GM19324 (cell line): ENCODE results near the gene EMP1.

ENCODE experiments used
- ATAC-seq: cut with Tn5 transposase; IDR thresholded peaks from one replicate; pipeline ENCODE4 v1.9.1; 2021; ENCODE audit warnings: mild to moderate bottlenecking, moderate library complexity; ENCODE audit not compliant: unreplicated experiment, low FRiP score

The EMP1 gene

GRCh38 chr12:13171921-13172859, 24.3 kb upstream of the EMP1 start:
- no peak for ATAC-seq

DNA sequence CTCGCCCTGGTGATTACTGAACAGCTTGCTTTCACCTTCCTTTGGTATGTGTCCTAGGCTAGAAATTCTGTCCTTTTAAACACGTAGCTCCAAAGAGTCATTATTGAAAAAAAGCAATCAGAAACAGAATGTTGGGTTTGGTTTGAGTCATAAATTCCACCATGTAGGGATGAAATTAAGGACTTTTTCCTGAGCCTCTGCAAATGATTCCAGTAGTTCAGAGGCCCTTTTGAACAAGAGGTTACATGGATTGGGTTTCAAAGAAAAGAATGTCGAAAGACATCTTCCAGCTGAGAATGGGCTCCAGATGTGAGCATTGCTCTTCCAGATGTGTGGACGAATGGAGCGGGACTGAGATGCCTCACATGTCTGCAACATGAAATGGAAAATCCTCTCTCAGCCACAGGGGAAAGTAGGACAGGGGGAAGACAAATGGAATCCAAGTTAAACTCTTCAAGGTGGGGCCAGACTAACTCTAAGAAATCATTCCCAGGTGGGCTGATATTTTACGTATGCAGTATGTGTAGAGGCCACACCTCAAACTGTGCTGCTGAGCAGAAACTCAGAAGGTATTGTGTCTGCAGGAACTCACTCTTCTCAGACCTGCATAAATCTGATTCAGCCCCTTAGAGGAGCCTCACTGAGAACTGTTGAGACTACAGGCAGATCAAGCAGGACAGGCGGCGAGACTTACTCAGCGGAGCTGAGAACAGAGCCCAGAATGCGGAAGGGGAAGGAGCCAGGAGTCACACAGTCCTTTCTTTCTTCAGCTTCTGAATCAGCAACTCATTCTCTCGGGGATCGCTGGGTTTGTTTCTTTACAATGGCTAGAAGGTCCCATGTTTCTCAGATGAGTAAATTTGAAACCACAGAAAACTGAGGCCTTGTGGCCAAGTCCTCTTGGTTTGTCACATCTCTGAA, 23.3 kb upstream of the EMP1 start:
- peak; percentile 76 for ATAC-seq

- no peak for ATAC-seq
Observed at GRCh38 chr12:13175499-13175898, 21.0 kb upstream of the EMP1 start.

GRCh38 chr12:13176256-13176655, 20.3 kb upstream of the EMP1 start:
- no peak for ATAC-seq

- ATAC-seq = no peak
Observed at GRCh38 chr12:13177373-13177772, 19.2 kb upstream of the EMP1 start.

- ATAC-seq = no peak
Observed at GRCh38 chr12:13177906-13178305, 18.6 kb upstream of the EMP1 start.

- ATAC-seq = no peak
Observed at GRCh38 chr12:13178568-13179210, 17.8 kb upstream of the EMP1 start.

DNA sequence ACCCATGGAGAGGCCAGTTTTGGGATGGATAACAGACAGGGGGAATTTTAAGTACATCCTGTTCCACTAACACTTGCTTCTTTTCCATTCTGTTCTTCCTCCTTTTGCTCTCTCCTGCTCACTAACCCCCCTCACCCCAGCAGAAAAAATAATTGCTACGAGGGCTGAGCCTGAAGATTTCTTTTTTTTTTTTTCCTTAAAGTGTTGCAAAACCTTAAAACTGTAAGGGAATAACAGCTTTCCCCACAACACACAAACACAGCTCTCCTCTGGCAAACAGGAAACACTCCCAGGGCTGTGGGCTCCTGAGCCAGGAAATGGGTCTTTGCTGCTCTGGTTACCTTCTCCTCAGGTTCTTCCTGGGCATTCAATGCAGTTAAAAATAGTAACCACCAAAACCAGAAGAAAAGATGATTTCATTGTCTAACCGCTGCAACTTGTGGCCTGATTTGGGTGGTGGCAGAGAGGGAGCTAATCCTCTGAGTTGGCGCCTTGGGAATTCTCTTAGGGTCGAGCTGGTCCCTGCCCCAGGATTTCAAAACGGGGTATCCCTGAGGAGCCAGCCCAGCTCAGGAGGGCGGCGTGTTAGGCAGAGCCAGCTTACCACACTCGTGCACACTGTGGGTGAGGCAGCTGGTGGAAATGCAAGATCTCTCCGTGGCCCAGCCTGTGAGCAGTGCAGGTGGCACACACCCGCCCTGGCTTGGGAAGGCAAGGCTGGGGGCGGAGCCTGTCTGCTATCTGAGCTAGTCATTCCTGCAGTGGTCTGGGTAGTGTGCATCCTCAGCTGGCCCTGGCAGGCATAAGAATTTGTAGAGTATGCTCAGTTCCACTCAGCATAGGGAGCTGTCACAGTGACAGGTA, 17.1 kb upstream of the EMP1 start:
- ATAC-seq = no peak

DNA sequence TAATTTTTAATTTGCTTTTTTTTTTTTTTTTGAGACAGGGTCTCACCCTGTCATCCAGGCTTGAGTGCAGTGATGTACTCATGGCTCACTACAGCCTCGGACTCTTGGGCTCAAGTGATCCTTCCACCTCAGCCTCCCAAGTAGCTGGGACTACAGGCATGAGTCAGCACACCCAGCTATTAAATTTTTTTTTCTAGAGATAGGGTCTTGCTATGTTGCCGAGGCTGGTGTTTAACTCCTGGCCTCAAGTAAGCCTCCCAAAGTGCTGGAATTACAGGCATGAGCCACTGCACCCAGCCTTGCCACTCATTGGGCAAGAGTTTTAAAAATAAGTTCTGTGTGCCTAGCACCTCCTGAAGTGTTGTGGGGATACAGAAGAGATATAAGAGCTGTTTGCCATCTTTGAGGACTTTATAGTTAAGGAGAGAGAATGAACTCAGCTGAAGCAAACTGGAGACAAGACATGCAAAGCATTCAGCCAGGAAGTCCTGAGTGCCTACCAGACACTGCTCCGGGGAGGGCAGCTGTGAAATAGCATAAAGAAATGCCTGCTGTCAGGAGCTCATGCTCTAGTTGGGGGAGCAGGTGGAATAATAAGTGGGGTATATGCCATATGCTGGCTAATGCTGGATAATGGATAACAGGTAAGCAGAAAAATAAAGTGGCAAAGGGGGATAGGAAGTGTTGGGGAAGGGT, 15.0 kb upstream of the EMP1 start:
- no peak for ATAC-seq

GRCh38 chr12:13182881-13183280, 13.6 kb upstream of the EMP1 start:
- ATAC-seq = no peak

- no peak for ATAC-seq
Observed at GRCh38 chr12:13183620-13184019, 12.9 kb upstream of the EMP1 start.

GRCh38 chr12:13186302-13186701, 10.2 kb upstream of the EMP1 start:
- ATAC-seq = no peak

DNA sequence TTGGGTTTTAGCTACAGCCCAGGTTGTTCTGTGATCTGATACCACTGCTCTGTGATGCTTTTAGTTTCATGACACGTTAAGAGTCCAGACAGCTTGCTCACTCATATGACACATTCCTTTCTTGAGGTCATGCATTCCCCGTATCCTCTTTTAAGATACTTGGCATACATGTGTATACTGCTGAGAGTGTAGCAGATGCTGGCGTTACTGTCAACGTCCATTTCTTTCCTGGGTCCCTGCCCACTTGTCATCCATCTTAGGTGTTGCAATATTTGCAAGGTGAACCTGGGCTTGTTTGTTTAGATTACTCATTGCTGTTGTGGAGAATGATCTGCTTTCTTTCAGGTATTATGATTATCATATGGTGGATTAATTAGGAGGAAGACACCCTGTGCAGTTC, 9.1 kb upstream of the EMP1 start:
- ATAC-seq = no peak

GRCh38 chr12:13189264-13189663, 7.3 kb upstream of the EMP1 start:
- no peak for ATAC-seq

DNA sequence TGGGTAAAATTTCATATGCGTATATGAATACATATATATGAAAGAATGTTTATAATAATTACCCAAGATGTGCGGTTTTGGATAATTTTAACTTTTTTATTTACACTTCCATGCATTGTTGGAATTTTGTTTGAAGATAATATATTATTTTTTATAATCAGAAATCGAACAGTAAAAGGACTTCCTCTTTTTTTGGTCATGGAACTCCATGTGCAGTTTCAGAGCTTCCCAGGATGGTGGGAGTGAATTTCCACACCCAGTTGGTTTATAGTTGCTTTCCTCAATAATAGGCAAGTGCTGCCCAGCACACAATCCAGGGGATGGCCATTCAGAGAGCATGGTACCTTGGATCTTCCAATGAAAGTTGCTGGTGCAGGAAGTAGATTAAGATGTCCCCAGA, 6.3 kb upstream of the EMP1 start:
- no peak for ATAC-seq

DNA sequence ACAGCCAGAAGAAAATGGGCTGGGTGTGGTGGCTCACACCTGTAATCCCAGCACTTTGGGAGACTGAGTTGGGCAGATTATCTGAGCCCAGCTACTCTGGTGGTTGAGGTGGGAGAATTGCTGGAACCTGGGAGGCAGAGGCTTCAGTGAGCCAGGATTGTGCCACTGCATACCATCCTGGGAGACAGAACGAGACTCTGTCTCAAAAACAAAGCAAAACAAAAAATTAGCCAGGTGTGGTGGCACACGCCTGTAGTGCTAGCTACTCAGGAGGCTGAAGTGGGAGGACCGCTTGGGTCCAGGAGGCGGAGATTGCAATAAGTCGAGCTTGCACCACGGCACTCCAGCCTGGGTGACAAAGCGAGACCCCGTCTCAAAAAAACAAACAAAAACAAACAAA, 3.8 kb upstream of the EMP1 start:
- no peak for ATAC-seq

DNA sequence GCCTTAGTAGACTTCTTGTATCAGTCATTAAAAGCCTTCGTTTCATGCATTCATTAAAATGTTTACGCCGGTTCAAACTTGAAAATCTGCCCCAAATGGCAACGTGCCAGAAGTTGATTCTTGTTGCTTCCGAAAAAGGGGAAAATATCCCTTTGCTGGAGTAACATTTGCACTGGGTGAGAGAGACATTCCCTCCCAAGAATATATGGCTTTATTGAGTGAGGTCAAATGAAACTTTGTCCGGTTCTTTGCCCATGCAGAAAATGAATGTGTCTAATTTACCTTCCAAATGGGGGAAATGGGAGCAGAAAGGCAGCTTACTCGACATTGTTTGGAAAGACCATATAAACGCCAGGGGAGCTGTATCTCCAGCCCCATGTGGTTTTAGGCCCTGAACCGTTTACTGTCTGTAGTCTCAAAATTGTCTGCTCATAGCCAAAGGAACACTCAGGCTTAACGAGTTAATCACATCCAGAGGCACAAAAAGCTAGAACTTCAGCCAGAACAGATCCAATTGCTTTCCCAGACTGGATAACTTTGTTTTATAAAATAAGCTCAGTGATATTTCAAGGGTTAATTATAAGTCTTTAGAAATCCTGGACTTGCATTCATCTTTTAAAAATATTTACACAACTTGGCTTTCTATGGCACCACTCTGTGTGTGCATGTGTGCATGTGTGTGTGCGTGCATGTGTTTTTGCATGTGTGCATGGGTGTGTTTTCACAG, 2.9 kb upstream of the EMP1 start:
- ATAC-seq = no peak

- no peak for ATAC-seq
Observed at GRCh38 chr12:13194401-13195110, 2.0 kb upstream of the EMP1 start.
